Measurements from ENCODE around the gene BRF1.

- TF ChIP-seq, protein P1, sequence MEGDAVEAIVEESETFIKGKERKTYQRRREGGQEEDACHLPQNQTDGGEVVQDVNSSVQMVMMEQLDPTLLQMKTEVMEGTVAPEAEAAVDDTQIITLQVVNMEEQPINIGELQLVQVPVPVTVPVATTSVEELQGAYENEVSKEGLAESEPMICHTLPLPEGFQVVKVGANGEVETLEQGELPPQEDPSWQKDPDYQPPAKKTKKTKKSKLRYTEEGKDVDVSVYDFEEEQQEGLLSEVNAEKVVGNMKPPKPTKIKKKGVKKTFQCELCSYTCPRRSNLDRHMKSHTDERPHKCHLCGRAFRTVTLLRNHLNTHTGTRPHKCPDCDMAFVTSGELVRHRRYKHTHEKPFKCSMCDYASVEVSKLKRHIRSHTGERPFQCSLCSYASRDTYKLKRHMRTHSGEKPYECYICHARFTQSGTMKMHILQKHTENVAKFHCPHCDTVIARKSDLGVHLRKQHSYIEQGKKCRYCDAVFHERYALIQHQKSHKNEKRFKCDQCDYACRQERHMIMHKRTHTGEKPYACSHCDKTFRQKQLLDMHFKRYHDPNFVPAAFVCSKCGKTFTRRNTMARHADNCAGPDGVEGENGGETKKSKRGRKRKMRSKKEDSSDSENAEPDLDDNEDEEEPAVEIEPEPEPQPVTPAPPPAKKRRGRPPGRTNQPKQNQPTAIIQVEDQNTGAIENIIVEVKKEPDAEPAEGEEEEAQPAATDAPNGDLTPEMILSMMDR (IDR thresholded peaks at IDR 0.05; ENCODE audit: low read depth, low read length, poor library complexity, severe bottlenecking), result no peak
- no peak for TF ChIP-seq EZH2phosphoT487 (IDR thresholded peaks at IDR 0.05; ENCODE audit: borderline replicate concordance, low read length)
Observed at GRCh38 chr14:105348169-105348944, 47.6 kb upstream of the BRF1 start.

Data from DOHH2 (cell line).